Epithelial cell of proximal tubule (primary cell): Measurements from ENCODE around the gene NKD1. TPM values are rescaled to one million over a fixed set of nuclear protein-coding genes. Genes with fewer than 3 reads are reported as not detected.

ENCODE experiments used
- DNase-seq: peaks from one replicate; pipeline ENCODE4 v3.0.0-alpha.2; 2011; ENCODE audit warnings: low read depth
- H3K4me3 ChIP-seq: 2 replicates; pipeline ENCODE4 v1.5.1; 2011; ENCODE audit warnings: low read depth, mild to moderate bottlenecking, low read length
- CTCF ChIP-seq: conservative IDR thresholded peaks from 2 replicates; pipeline ENCODE4 v1.5.1; 2012; ENCODE audit warnings: low read depth, mild to moderate bottlenecking, low read length
- total RNA-seq: library from RNA; depleted of rRNA; stranded (reverse); fragments of >200 nt; gene quantifications from 2 replicates; pipeline ENCODE4 v1.2.3, GENCODE V29; 2015

Gene NKD1
- total RNA-seq, 1 donor from 2014 or later: not detected

GRCh38 chr16:50637716-50638602 lies 89.8 kb downstream of the NKD1 start:
- no peak for DNase-seq
- no peak overlapping the region for H3K4me3 ChIP-seq
- no peak for TF ChIP-seq CTCF

- no peak for DNase-seq
- H3K4me3 ChIP-seq: no peak overlapping the region
- no peak for TF ChIP-seq CTCF
Observed at GRCh38 chr16:50638816-50639670, 90.8 kb downstream of the NKD1 start.

- DNase-seq: peak; percentile 35
- no peak for TF ChIP-seq CTCF
- no peak overlapping the region for H3K4me3 ChIP-seq
Observed at GRCh38 chr16:50640391-50640790, 92.2 kb downstream of the NKD1 start.

GRCh38 chr16:50640919-50641817 lies 93.0 kb downstream of the NKD1 start:
- no peak overlapping the region for H3K4me3 ChIP-seq
- no peak for TF ChIP-seq CTCF
- DNase-seq: no peak

- no peak for TF ChIP-seq CTCF
- H3K4me3 ChIP-seq: no peak overlapping the region
Observed at GRCh38 chr16:50641818-50642187, 93.6 kb downstream of the NKD1 start.

GRCh38 chr16:50642349-50642748 lies 94.2 kb downstream of the NKD1 start:
- no peak for TF ChIP-seq CTCF
- DNase-seq: no peak
- no peak overlapping the region for H3K4me3 ChIP-seq

More at GRCh38 chr16:50641818-50642187, 93.6 kb downstream of the NKD1 start:
- no peak for DNase-seq
